ENCODE measurements around the gene SNRPA.

SNRPA gene

DNA sequence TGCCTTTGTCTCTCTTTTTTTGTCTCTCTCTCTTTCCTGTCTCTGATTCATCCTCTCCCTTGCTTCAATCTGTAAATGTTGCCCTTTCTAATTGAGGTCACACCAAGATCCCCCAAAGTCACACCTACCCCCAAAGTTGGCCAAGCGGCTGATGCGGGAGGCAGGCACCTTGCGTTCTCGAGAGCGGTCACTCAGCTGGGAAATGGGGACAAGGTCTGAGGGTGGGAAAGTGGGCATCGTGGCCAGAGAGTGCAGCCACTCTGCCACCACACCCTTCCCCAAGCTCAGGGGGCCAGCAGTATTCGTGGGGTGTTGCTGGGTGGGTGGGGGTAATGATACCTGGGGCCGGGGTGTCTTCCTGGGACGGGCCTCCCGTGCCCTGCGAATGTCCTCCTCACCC, 37.1 kb upstream of the SNRPA start:
- Histone ChIP-seq H3K4me3 (ENCODE audit: low read depth in 1 of 2, low read length in 2 of 2) (peak overlapping the region in 1 of 2 experiments; percentile 84; a peak in 1 of 4 replicates), H3K4me1 (ENCODE audit: insufficient read depth, low read length) (peaks cover 43% of the 10 kb centered on the region), H3K36me3 (ENCODE audit: insufficient read depth, low read length) (peaks cover 4% of the 10 kb centered on the region; the same call in 1 of the 2 replicates), H3K27me3 (ENCODE audit: insufficient read depth, low read length, poor library complexity) (no peaks in the 10 kb centered on the region), H3K27ac (ENCODE audit: low read length) (no peak overlapping the region; the same call in 1 of the 2 replicates), H3K79me2 (ENCODE audit: insufficient read depth, low read length) (peaks cover 33% of the 10 kb centered on the region), H3K9me3 (ENCODE audit: insufficient read depth, low read length, severe bottlenecking) (no peaks in the 10 kb centered on the region), H2AFZ (ENCODE audit: low read depth, low read length) (no peak overlapping the region), H4K20me1 (ENCODE audit: insufficient read depth, low read length) (no peaks in the 10 kb centered on the region), H3K9ac (ENCODE audit: low read depth, low read length) (peak overlapping the region; percentile 80; the same call in 1 of the 2 replicates), H3K4me2 (ENCODE audit: insufficient read depth, low read length) (peak overlapping the region; percentile 96)
- DNase-seq = no peak
- no peak for ATAC-seq (ENCODE audit: insufficient read depth, low read depth)
- TF ChIP-seq, protein P1, sequence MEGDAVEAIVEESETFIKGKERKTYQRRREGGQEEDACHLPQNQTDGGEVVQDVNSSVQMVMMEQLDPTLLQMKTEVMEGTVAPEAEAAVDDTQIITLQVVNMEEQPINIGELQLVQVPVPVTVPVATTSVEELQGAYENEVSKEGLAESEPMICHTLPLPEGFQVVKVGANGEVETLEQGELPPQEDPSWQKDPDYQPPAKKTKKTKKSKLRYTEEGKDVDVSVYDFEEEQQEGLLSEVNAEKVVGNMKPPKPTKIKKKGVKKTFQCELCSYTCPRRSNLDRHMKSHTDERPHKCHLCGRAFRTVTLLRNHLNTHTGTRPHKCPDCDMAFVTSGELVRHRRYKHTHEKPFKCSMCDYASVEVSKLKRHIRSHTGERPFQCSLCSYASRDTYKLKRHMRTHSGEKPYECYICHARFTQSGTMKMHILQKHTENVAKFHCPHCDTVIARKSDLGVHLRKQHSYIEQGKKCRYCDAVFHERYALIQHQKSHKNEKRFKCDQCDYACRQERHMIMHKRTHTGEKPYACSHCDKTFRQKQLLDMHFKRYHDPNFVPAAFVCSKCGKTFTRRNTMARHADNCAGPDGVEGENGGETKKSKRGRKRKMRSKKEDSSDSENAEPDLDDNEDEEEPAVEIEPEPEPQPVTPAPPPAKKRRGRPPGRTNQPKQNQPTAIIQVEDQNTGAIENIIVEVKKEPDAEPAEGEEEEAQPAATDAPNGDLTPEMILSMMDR (IDR thresholded peaks at IDR 0.05; ENCODE audit: borderline replicate concordance, extremely low read depth, low read length, poor library complexity, severe bottlenecking) = no peak
- TF ChIP-seq EZH2 (IDR thresholded peaks at IDR 0.05; ENCODE audit: borderline replicate concordance, low read depth, low read length, severe bottlenecking) = no peak

GRCh38 chr19:40714441-40715299, 36.3 kb upstream of the SNRPA start:
- H4K20me1 ChIP-seq (ENCODE audit: insufficient read depth, low read length) = peaks cover 2% of the 10 kb centered on the region; the same call in 1 of the 2 replicates
- H3K9ac ChIP-seq (ENCODE audit: low read depth, low read length) = peak overlapping the region; percentile 80
- TF ChIP-seq EZH2 (IDR thresholded peaks at IDR 0.05; ENCODE audit: borderline replicate concordance, low read depth, low read length, severe bottlenecking) = no peak
- TF ChIP-seq, protein P1 (IDR thresholded peaks at IDR 0.05; ENCODE audit: borderline replicate concordance, extremely low read depth, low read length, poor library complexity, severe bottlenecking) = peak; percentile 21
- DNase-seq = peak; percentile 96
- peak overlapping the region; percentile 72 for H3K27ac ChIP-seq (ENCODE audit: low read length)
- H3K27me3 ChIP-seq (ENCODE audit: insufficient read depth, low read length, poor library complexity) = no peaks in the 10 kb centered on the region
- peak; percentile 91 for ATAC-seq (ENCODE audit: insufficient read depth, low read depth)
- peak overlapping the region; percentile 80 for H2AFZ ChIP-seq (ENCODE audit: low read depth, low read length)
- peaks cover 40% of the 10 kb centered on the region for H3K79me2 ChIP-seq (ENCODE audit: insufficient read depth, low read length)
- H3K9me3 ChIP-seq (ENCODE audit: insufficient read depth, low read length, severe bottlenecking) = no peaks in the 10 kb centered on the region
- H3K4me1 ChIP-seq (ENCODE audit: insufficient read depth, low read length) = peaks cover 50% of the 10 kb centered on the region
- peaks cover 4% of the 10 kb centered on the region; the same call in 1 of the 2 replicates for H3K36me3 ChIP-seq (ENCODE audit: insufficient read depth, low read length)
- H3K4me3 ChIP-seq (ENCODE audit: low read depth in 1 of 2, low read length in 2 of 2) = peak overlapping the region; percentile 30 to 84; a peak in 3 of 4 replicates
- peak overlapping the region; percentile 96 for H3K4me2 ChIP-seq (ENCODE audit: insufficient read depth, low read length)

DNA sequence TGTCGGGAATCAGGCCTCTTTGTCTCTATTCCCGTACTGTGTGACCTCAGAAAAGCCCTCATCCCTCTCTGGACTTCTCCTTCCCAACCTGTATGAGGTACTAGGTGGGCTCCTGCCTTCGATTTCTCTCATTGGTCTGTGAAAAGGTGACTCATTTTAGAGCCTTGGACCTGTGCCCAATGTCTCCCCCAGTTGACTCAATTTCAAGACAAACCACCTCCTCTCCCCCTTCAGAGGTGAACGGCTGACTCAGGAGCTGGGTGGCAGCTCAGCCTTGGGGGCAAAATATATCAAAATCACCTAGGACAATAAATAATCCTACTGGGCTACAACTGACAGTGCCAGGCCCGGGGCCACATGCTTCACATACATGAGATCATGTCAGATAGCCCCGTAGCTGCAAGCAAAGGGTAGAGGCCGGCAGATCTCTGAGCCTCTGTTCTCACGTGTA, 34.9 kb upstream of the SNRPA start:
- Histone ChIP-seq H3K4me3 (ENCODE audit: low read depth in 1 of 2, low read length in 2 of 2) (peak overlapping the region; percentile 52 to 84), H3K27me3 (ENCODE audit: insufficient read depth, low read length, poor library complexity) (no peaks in the 10 kb centered on the region), H3K79me2 (ENCODE audit: insufficient read depth, low read length) (peaks cover 51% of the 10 kb centered on the region), H3K4me1 (ENCODE audit: insufficient read depth, low read length) (peaks cover 64% of the 10 kb centered on the region), H3K9ac (ENCODE audit: low read depth, low read length) (peak overlapping the region; percentile 80), H3K4me2 (ENCODE audit: insufficient read depth, low read length) (peak overlapping the region; percentile 96), H3K36me3 (ENCODE audit: insufficient read depth, low read length) (peaks cover 6% of the 10 kb centered on the region; the same call in 1 of the 2 replicates), H3K9me3 (ENCODE audit: insufficient read depth, low read length, severe bottlenecking) (no peaks in the 10 kb centered on the region), H4K20me1 (ENCODE audit: insufficient read depth, low read length) (peaks cover 2% of the 10 kb centered on the region; the same call in 1 of the 2 replicates), H2AFZ (ENCODE audit: low read depth, low read length) (peak overlapping the region; percentile 80), H3K27ac (ENCODE audit: low read length) (peak overlapping the region; percentile 58)
- DNase-seq (peak; percentile 14), ATAC-seq (ENCODE audit: insufficient read depth, low read depth) (no peak)
- no peak for TF ChIP-seq EZH2 (IDR thresholded peaks at IDR 0.05; ENCODE audit: borderline replicate concordance, low read depth, low read length, severe bottlenecking)
- TF ChIP-seq, protein P1 (IDR thresholded peaks at IDR 0.05; ENCODE audit: borderline replicate concordance, extremely low read depth, low read length, poor library complexity, severe bottlenecking) = no peak
